Astrocyte of the spinal cord (primary cell): ENCODE results near the gene ALKBH7.
"Not testable (repeated sequence)": the region's sequence is repeated elsewhere in the genome, so short reads cannot be mapped to it uniquely, and the experiment has no call there.

Experiments
- DNase-seq: peaks from one replicate; pipeline ENCODE4 v3.0.0; 2011; ENCODE audit warnings: low read depth, low spot score
- H3K4me3 ChIP-seq: 2 replicates; pipeline ENCODE4 v1.5.1; 2011; ENCODE audit warnings: low read depth, mild to moderate bottlenecking, low read length, moderate library complexity
- in situ Hi-C: cut with HindIII; loops from 2 replicates; pipeline ENCODE4 v1.10.0; 2017; ENCODE audit warnings: low sequenced_read_pairs
- TF ChIP-seq, protein P1 (sequence below): IDR thresholded peaks from 2 replicates; pipeline ENCODE4 v1.5.1; 2012; ENCODE audit warnings: low read depth, mild to moderate bottlenecking, low read length, inconsistent platforms

The ALKBH7 gene

DNA sequence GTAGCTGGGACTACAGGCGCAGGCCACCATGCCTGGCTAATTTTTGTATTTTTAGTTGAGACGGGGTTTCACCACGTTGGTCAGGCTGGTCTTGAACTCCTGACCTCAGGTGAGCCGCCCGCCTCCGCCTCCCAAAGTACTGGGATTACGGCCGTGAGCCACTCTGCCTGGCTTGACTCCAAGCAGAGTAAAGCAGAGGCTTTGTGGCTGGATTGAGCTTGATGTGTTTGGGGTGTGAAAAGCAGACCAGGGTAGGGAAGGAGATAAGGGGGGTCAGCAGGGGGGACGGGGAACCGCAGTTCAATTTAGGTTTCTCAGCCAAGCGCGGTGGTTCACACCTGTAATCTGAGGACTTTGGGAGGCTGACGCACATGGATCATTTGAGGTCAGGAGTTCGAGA is 15.4 kb upstream of the ALKBH7 start:
- no peak overlapping the region for H3K4me3 ChIP-seq
- TF ChIP-seq, protein P1, sequence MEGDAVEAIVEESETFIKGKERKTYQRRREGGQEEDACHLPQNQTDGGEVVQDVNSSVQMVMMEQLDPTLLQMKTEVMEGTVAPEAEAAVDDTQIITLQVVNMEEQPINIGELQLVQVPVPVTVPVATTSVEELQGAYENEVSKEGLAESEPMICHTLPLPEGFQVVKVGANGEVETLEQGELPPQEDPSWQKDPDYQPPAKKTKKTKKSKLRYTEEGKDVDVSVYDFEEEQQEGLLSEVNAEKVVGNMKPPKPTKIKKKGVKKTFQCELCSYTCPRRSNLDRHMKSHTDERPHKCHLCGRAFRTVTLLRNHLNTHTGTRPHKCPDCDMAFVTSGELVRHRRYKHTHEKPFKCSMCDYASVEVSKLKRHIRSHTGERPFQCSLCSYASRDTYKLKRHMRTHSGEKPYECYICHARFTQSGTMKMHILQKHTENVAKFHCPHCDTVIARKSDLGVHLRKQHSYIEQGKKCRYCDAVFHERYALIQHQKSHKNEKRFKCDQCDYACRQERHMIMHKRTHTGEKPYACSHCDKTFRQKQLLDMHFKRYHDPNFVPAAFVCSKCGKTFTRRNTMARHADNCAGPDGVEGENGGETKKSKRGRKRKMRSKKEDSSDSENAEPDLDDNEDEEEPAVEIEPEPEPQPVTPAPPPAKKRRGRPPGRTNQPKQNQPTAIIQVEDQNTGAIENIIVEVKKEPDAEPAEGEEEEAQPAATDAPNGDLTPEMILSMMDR = no peak
- in situ Hi-C loops = no loop called here
- DNase-seq = no peak

DNA sequence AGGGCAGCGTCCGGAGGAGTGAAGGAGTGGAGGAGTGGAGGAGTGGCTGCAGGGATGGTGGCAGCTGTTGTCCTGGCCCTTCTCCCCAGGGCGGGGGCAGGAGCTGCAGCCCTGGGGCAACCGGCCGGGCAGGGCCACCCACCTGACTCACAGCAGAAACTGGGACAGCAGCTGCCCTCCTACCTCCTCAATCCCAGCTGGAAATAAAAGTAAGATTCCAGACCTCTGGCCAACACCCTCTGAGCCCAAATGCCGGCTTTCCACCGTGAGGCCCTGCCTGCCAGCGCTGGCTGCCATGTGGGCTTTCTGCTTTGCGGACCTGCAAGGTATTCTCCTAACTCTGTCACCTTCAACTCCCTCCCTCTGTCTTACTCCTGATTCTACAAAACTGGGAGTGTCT is 14.6 kb upstream of the ALKBH7 start:
- no peak overlapping the region for H3K4me3 ChIP-seq
- in situ Hi-C loops = no loop called here
- no peak for DNase-seq
- TF ChIP-seq, protein P1 = no peak

DNA sequence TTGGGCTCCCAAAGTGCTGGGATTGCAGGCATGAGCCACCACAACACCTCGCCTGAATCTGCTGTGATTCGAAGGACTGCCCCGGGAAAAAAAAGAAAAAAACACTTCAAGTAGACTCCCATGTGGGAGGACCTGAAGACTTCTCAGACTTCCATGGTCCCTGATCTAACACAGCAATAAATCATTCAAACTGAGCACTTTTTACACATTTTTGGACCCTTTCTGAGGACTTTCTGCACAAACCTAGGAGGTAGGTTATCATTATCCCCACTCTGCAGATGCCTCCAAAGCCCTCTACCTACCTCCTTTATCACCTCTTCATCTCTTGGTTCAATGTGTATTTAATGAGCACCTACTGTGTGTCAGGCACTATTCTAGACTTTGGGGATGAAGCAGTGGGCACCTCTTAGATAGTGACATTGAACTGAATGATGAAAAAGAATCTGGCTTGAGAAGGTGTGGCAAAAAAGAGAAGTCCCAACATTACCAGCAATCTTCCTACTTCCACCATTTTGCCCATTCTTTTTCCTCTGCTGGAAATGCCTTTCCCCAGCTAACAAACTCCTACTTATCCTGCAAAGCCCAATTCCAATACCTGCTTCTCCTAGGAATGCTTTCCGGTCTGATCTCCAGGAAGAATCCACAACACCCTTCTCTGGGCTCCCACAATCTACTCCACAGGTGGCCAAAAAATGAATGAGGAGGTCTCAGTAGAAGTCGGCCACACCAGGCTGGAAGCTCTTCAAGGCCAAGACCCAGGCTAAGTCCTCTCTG is 12.8 kb upstream of the ALKBH7 start:
- TF ChIP-seq, protein P1 = no peak
- H3K4me3 ChIP-seq = no peak overlapping the region
- DNase-seq = no peak
- in situ Hi-C loops = no loop called here

DNA sequence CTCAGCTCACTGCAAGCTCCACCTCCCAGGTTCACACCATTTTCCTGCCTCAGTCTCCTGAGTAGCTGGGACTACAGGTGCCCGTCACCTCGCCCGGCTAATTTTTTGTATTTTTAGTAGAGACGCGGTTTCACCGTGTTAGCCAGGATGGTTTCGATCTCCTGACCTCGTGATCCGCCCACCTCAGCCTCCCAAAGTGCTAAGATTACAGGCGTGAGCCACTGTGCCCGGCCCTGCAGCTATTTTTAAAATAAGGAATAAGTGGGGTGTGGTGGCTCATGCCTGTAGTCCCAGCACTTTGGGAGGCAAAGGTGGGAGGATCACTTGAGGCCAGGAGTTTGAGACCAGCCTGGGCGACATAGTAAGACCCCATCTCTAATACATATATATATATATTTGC is 12.1 kb upstream of the ALKBH7 start:
- in situ Hi-C loops, DNase-seq: not testable (repeated sequence)

GRCh38 chr19:6360857-6361216 is 11.8 kb upstream of the ALKBH7 start:
- H3K4me3 ChIP-seq = peak overlapping the region; percentile 80
- DNase-seq, in situ Hi-C loops: not testable (repeated sequence)

More for the DNA sequence above, 12.1 kb upstream of the ALKBH7 start:
- not testable (repeated sequence) for H3K4me3 ChIP-seq

DNA sequence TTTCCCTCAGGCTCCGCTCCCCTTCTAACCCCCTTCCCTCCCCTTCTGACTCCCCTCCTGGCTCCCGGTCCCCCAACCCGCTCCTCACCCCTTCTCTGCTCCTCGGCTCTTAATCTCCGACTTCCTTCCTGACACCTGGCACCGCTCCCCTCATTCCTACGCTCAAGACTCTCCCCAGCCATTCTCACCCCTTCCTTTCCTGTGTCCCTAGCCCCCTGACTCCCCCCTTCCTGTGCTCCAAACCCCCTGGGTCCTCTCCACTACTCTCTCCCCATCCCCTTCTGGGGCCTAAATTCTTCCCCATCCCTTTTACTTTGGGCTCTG is 10.6 kb upstream of the ALKBH7 start:
- DNase-seq = peak; percentile 10
- in situ Hi-C loops = no loop called here
- peak overlapping the region; percentile 80 for H3K4me3 ChIP-seq
- TF ChIP-seq, protein P1 = no peak

DNA sequence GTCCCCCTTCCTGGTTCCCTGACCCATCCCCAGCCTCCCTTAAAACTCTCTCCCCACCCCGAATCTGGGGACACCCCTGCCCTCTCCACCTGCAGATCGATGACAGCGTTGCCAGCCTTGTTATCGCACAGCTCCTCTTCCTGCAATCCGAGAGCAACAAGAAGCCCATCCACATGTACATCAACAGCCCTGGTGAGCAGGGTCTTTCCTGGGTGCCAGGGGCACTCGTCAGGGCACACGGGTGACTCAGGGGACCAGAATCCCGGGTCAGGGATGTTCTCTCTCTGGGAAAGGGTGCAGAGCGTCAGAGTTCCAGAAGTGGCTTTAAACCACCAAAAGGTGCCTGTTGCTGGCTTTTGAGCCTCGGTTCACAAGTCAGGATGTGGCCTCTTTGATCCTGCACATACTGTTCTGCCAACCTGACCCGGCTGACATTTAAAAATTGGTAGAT is 10.2 kb upstream of the ALKBH7 start:
- peak overlapping the region; percentile 80 for H3K4me3 ChIP-seq
- no peak for DNase-seq
- in situ Hi-C loops = no loop called here
- TF ChIP-seq, protein P1 = no peak

- TF ChIP-seq, protein P1 = no peak
- in situ Hi-C loops = no loop called here
- no peak for DNase-seq
- no peak overlapping the region for H3K4me3 ChIP-seq
Measured at GRCh38 chr19:6364353-6364752, 8.2 kb upstream of the ALKBH7 start.
